Stimulated activated CD4-positive, alpha-beta T cell treated with anti-CD3 and anti-CD28 coated beads, Interleukin-2, amount 100 ng/mL, for 4 hours (primary cell): ENCODE data around the gene QPCTL.
"Not testable (repeated sequence)": the region's sequence is repeated elsewhere in the genome, so short reads cannot be mapped to it uniquely, and the experiment has no call there.

Experiments
- DNase-seq: peaks from one replicate; pipeline ENCODE4 v3.0.0-alpha.2; 2020; ENCODE audit warnings: low read depth

QPCTL gene

DNA sequence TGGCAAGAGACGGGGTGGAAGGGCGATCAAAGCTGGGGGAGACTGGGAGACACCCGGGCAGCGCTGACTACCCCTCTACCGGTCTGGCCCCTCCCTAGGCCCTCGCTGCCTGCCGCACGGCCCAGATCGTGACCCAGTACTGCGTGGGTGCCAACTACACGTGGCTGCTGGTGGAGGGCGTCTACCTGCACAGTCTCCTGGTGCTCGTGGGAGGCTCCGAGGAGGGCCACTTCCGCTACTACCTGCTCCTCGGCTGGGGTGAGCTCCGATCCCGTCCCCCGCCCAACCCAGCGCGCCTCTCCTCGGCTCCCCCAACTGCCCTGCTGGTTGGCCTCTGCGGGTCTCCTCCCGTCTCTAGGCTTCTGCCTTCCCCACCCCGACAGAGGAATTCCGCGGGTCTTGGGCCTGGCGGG is 15.6 kb upstream of the QPCTL start:
- peak; percentile 83 for DNase-seq

DNA sequence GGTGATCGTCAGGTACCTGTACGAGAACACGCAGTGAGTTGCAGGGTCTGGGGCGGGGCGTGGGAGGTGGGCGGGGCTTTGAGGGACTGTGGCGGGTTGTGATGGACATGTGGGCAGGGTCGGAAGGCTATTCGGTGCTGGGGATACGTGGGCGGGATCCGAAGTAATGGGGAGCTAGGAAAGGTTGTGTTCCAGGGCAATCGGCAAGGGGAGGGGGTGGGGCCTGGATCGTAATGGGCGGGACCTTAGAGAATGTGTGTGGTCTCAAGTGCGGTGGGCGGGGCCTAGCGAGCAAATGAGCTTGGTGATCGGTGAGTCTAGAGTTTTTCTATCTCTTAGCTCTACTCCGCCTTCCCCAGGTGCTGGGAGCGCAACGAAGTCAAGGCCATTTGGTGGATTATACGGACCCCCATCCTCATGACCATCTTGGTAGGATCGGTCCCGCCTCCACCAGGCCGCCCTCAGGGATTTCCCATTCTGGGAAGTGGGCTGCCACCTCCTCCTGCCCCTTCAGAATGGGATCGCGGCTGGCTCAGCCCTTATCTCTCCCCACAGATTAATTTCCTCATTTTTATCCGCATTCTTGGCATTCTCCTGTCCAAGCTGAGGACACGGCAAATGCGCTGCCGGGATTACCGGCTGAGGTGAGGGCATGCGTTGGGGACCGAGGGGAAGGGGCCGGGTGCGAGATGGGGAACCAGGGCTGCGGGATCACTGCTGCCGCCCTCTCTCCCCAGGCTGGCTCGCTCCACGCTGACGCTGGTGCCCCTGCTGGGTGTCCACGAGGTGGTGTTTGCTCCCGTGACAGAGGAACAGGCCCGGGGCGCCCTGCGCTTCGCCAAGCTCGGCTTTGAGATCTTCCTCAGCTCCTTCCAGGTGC is 14.9 kb upstream of the QPCTL start:
- DNase-seq: peak; percentile 82

DNA sequence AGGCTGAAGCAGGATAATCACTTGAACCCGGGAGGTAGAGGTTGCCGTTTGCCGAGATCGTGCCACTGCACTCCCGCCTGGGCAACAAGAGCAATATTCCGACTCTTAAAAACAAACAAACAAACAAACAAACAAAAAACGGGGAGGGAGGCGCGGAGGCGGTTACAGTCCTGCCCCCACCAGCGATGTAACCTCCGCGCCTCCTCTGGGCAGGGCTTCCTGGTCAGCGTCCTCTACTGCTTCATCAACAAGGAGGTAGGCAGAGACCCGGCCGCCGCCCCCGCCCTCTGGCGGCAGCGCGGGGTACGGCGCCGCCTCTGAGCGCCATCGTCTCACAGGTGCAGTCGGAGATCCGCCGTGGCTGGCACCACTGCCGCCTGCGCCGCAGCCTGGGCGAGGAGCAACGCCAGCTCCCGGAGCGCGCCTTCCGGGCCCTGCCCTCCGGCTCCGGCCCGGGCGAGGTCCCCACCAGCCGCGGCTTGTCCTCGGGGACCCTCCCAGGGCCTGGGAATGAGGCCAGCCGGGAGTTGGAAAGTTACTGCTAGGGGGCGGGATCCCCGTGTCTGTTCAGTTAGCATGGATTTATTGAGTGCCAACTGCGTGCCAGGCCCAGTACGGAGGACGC is 11.0 kb upstream of the QPCTL start:
- DNase-seq: peak; percentile 75

DNA sequence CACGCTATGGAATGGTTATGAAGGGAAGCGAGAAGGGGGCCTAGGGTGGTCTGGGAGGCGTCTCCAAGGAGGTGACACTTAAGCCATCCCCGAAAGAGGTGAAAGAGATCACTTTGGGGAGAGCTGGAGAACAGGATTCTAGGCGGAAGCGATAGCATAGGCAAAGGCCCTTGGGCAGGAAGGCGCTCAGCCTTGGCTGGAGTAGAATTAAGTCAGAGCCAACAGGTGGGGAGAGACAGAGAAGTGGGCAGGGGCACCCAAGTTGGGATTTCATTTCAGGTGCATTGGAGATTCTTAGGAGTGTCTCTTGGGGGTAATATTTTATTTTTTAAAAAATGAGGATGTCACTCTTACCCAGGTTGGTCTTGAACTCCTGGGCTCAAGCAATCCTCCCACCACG is 10.3 kb upstream of the QPCTL start:
- DNase-seq: no peak

DNA sequence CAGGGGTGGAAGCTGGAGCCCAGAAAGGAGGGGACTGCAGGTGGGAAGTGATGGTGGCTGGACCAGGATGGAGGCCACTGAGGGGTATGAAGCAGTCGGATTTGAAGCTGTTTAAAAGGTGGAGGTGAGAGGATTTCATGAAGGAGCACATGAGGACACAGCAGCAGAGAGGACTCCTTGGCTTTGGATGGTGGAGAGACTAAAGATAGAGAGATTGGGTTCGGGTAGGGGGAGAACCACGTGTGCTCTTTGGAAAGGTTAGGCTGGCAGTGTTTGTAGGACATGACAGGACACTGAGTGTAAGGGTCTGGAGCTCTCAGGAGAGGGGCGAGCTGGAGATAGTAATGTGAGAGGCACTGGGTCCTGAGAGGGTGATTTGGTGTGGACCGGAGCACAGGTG is 9.6 kb upstream of the QPCTL start:
- no peak for DNase-seq

DNA sequence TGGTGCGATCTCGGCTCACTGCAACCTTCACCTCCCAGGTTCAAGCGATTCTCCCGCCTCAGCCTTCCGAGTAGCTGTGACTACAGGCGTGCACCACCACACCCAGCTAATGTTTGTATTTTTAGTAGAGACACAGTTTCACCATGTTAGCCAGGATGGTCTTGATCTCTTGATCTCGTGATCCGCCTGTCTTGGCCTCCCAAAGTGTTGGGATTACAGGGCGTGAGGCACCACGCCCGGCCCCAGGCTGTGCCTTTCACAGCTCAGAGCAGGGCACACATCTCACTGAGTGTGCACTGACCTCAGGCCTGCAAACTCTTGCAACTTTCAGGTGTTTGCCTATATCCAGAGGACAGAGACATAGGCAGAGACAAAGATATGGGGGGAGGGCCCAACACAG is 7.4 kb upstream of the QPCTL start:
- not testable (repeated sequence) for DNase-seq

DNA sequence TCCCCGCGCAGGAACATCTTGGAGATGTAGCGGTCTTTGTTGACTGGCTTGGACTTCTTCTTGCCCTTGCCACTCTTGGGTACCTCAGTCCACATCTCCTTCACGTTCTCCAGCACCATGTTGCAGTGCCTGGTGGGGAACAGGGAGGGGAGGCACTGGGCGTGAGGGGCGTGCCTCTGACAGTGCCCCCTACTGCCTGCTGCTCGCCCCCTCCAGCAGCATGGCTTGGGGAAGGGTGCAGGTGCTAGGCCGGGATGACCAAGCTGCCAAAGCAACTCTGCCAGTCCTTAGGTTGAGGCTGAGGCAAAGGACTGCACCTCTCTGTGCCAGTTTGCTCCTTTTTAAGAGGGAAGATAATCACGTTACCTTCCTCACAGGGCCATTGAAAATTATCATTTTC is 4.9 kb upstream of the QPCTL start:
- DNase-seq: no peak

DNA sequence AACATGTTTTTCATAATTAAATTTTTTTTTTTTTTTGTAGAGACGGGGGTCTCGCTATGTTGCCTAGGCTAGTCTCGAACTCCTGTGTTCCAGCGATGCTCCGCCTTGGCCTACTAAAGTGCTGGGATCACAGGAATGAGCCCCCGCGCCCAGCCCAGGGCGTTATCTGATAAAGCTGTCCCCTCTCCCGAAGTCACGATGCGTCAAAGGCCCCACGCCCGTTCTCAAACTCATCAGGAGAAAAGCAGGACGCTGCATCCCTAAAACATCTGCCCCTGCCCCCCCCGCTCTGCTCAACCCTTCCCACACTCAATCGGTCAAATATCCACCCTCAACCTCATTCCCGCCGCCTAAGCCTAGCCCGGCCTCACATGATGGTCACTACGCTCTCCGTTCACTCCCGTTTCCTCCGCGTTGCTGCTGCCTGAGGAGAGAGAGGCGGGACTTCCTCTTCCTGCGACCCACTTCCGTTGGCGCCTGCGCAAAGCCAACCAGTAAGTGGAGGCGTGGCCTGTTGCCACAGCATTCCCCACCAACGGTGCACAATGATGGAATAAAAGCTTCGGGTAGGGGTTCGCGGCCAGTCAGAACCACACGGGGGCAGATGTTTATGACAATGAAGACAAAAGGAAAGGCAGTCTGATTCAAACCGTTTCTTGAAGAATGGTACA is 815 bp upstream of the QPCTL start, which contains the start of gene SNRPD2:
Gene SNRPD2 (minus strand): TSS at position 438 of the 671 bp plus-strand sequence. CDS start 65 bp downstream, at position 373.
- DNase-seq: peak; percentile 86

DNA sequence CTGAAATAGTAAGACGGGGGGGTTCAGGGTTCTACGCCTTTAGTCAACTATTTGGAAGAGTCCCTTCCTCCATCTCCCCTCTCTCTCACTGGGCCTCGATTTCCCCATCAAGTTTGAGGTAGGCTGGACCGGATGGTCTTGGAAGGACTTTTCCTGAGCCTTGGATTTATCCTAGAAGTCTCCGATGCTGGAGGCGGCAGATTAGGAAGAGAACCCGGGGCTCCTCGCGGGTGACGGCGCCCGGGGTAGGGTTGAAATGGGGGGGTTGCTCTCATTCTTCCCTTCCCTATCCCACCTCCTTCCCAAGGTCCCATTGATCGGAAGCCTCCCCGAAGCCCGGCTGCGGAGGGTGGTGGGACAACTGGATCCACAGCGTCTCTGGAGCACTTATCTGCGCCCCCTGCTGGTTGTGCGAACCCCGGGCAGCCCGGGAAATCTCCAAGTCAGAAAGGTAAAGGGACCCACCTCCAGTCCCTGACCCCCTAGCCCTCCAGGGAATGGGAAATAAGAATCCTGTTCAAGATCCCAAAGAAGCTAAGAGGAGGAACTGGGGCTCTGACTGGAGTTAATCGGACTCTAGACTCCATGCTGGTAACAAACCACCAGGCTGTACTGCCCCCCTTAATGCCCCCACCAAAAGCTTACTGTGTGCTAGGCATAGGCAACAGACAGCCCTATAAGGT is 781 bp downstream of the QPCTL start:
- peak; percentile 60 for DNase-seq

DNA sequence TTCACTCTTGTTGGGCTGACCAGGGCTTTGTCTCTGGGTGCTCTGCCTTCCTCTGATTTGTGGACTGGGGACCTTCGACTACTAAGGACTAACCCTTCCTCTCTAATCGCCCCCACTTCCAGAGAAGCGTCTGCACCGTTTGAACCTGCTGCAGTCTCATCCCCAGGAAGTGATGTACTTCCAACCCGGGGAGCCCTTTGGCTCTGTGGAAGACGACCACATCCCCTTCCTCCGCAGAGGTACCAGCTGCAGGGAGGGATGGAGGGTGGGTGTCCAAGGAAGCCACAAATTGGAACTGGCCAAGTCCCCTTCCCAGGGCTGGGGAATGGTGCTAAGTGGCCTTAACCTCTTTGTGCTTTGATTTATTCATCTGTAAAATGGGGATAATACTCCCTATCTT is 9.2 kb downstream of the QPCTL start:
- no peak for DNase-seq

DNA sequence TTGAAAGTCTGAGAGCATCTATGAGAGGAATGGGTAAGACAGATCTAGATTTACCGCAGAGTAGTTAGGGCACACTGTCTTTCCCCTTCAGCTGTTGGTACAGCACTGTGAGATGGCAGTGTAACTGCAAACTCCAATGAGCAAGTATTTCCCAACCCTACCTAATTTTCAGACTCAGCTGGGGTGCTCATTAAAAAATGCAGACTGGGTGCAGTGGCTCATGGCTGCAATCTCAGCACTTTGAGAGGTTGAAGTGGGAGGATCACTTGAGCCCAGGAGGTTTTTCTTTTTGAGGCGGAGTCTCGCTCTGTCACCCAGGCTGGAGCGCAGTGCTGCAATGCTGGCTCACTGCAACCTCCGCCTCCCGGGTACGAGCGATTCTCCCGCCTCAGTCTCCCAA is 12.6 kb downstream of the QPCTL start:
- DNase-seq: no peak

DNA sequence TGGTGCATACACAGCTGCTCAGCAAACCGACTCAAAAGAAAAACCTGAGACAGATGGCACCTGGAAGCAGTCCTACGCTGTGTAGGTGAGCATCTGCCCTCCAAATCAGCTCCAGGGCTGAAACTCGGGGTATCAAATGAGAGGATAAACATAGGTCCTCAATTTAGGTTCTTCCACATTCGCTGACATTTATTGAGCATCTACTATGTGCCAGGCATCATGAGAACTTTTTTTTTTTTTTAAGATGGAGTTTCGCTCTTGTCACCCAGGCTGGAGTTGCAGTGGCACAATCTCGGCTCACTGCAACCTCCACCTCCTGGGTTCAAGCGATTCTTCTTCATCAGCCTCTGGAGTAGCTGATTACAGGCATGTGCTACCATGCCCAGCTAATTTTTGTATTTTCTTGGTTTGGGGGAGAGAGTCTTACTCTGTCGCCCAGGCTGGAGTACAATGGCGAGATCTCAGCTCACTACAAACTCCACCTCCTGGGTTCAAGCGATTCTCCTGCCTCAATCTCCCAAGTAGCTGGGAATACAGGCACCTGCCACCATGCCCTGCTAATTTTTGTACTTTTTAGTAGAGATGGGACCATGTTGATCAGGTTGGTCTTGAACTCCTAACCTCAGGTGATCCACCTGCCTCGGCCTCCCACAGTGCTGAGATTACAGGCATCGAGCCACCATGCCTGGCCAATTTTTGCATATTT is 13.4 kb downstream of the QPCTL start:
- no peak for DNase-seq

DNA sequence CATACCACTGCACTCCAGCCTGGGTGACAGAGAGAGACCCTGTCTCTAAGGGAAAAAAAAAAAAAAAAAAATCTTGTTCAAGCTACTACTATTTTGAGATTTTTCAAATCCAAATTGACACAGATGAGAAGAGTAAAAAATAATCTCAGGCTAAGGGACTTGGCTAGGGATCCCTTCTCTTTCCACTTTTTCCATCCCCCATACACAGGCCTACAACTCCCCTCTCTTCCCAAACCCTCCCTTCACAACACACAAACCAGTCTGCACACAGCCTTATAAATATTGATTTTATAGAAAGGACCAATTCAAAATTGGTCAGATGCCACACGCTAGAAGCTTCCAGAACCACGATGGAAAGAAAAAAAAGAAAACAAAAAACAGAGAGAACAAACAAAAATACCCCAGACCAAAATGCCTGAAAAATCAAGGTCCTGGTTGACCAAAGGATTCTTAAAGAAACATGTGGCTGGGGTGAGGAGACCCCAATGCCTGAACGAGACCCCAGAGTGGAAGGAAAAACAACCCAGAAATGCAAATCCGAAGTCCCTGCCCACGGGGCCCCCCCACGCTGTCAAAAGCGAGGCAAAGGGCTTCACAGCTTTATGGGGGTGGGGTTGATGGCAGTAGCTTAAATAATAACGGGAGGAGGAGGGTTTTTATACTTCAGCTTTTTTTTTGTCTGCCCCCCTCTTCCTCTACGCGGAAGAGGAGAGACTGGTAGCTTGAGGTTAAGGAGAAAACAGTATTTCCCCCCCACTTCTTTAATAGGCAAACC is 18.1 kb downstream of the QPCTL start:
- DNase-seq: no peak

DNA sequence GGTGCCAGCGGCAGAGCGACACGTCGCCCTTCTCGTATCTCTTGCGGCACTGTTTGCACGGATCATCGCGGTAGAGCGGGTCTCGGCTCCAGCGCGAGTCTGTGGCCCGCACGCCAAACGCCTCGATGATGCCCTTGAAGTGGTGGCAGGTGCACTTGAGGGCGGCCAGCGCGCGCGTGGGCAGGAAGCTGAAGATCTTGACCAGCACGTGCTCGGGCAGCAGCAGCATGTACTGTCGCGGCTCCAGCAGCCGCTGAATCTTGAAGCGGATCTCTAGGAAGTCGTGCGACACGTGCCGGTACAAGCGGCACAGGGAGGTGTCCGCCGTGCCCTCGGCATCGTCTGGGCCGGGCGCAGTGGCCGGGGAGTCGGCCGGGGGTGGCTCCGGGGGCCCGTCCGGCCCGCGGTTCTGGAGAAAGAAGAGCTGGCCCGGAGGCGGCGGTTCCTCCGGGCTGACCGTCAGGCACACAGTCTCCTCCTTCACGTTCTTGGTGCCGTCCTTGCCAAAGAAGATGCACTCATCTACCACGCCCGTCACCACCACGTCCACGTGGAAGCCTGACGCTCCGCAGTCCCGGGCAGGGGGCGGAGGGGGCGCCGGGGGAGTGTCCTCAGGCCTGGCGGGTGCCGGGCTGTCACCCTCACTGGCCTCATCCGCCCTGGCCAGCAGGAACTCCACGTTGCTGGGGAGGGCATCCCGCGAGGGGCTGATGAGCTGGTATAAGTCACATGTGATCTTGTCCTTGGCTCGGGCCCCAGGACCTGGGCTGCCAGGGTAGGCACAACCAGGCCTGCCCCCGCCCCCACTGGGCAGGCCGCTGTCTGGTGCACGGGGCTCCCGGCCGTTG is 19.6 kb downstream of the QPCTL start:
- DNase-seq: no peak

DNA sequence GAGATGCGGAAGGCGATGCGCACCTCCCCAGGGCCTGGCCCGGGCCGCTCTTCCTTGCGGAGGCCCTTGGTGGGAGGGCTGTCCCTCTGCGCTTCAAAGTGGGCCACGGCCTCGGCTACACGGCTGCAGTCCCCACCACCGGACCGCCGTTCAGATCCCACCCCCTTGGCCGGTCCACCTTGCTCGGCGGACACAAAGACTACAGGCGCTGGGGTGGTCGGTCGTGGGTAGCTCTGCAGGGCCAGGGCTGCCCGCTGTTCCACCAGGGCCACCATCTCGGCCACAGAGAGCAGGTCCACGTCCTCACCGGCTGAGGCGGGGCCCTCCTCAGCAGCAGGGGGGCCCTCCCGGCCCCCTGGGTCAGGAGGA is 20.2 kb downstream of the QPCTL start:
- no peak for DNase-seq

DNA sequence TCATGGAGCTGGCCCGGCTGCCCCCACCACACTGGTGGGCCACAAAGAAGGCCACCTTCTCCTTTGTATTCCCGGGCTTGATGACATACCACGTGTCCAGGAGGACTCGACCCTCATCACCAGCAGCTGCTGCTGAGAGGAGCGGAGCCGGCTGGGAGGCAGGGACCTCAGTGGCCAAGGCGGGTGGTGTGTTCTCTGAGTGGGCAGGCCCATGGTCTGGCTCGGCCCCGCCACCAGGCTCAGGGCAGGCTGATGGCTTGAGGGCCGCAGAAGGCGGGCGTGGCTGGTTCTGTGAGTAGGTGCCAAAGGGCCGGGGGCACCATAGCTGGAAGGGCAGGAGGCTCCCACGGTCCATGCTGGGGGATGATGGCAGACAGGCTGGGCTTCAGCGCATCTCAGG is 20.7 kb downstream of the QPCTL start:
- DNase-seq: no peak

DNA sequence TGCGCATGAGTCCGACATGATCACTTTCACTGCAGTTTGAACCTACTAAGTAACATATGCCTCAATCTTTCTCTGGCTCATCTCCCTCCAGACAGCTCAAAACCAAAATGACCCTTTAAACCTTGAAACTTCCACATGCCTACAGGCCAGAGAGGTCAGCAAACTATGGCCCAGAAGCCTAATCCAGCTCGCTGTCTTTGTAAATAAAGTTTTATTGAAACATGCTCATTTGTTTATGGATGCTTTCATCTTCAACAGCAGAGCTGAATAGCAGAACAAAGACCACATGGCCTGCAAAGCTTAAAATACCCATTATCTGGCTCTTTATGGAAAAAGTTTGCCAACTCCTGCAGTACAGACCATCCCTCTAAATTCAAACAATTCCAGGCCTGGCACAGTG is 22.7 kb downstream of the QPCTL start:
- no peak for DNase-seq

DNA sequence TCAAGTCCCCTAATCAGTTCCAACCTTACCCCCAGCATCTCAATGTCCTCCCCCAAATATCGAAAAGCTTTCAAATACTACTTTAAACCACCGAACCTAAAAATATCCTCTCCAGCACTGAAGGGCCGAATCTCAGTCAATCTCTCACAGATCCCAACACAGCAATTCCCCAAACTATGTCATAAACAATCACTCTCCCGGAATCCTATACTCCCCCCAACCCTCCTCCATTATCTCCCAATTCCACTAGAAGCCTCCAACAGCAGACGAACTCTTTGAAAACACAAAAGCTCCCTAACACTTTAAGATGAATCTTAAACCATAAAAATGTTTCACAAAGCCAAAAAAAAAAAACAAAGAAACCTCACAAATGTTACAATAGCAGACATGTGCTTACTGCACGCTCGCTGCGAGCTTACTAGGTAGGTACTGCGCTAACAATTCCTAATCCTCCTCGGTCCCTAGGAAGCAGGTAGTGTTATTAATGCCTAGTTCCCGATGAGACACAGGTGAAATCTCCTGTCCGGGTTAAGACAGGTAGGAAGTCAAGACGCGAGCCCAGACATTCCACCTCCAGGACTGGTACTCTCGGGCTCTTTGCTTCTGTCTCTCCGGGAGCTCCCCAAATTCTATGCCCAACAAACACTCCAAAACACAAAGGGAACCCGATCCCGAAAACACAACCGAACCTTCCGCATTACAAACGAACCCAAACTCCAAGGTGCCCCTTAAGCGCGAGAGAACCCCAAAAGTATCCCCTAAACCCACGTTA is 24.1 kb downstream of the QPCTL start:
- no peak for DNase-seq
